Gastrocnemius medialis (tissue), 4 donors: ENCODE data around the gene SHANK3.

Experiments used
- CTCF ChIP-seq, 5 experiments: fragments of 450-650 bp in 3 of 5; fragments of 200-600 bp in 2 of 5; sonication (generic) in 2 of 5; IDR thresholded peaks in 4 of 5; conservative IDR thresholded peaks in 1 of 5; 1 replicate in 4 of 5; 2 replicates in 1 of 5; pipeline ENCODE4 v1.5.1; 2016 to 2019; ENCODE audit warnings: antibody characterized with exemption in 5 of 5, mild to moderate bottlenecking in 3 of 5, moderate library complexity in 3 of 5
- POLR2A ChIP-seq, 2 donors: fragments of 450-650 bp; IDR thresholded peaks; one replicate each; pipeline ENCODE4 v1.6.1; 2017; ENCODE audit warnings: antibody characterized with exemption in 2 of 2, mild to moderate bottlenecking in 2 of 2, moderate library complexity in 2 of 2

- no peak for TF ChIP-seq POLR2A (IDR thresholded peaks at IDR 0.05)
- no peak for TF ChIP-seq CTCF (IDR thresholded peaks at IDR 0.05 in 4 of 5, conservative IDR thresholded peaks at IDR 0.05 in 1 of 5)
Observed at GRCh38 chr22:50719814-50720300, 47.2 kb downstream of the SHANK3 start.
